DOHH2 (cell line): Measurements from ENCODE around the gene GPRC5B.

ENCODE experiments used
- H3F3A ChIP-seq: fragments of 200-600 bp; sonication (generic), shearing (Covaris generic); 2 replicates; pipeline ENCODE4 v1.6.0; 2016; ENCODE audit warnings: antibody characterized with exemption, mild to moderate bottlenecking; ENCODE audit not compliant: control insufficient read depth, insufficient read depth
- H3K27ac ChIP-seq: fragments of 200-600 bp; sonication (generic); 2 replicates; pipeline ENCODE4 v1.5.1; 2014; ENCODE audit warnings: low read depth, mild to moderate bottlenecking, low read length, moderate library complexity
- H3K27me3 ChIP-seq: fragments of 200-600 bp; sonication (generic); 2 replicates; pipeline ENCODE4 v1.6.1; 2014; ENCODE audit warnings: mild to moderate bottlenecking, low read length, mixed read lengths; ENCODE audit not compliant: control insufficient read depth
- H3K36me3 ChIP-seq: fragments of 200-600 bp; sonication (generic); 2 replicates; pipeline ENCODE4 v1.6.1; 2014; ENCODE audit warnings: mild to moderate bottlenecking, low read length, moderate library complexity, mixed read lengths; ENCODE audit not compliant: control insufficient read depth
- H3K4me1 ChIP-seq: fragments of 200-600 bp; sonication (generic); 2 replicates; pipeline ENCODE4 v1.6.1; 2014; ENCODE audit warnings: mild to moderate bottlenecking, low read length, mixed read lengths; ENCODE audit not compliant: control insufficient read depth
- H3K4me2 ChIP-seq: fragments of 200-600 bp; sonication (generic); 2 replicates; pipeline ENCODE4 v1.6.0; 2014; ENCODE audit warnings: mild to moderate bottlenecking, low read length, moderate library complexity
- H3K4me3 ChIP-seq: fragments of 200-600 bp; sonication (generic); 2 replicates; pipeline ENCODE4 v1.5.1; 2014; ENCODE audit warnings: mild to moderate bottlenecking, low read length, mixed read lengths
- H3K79me2 ChIP-seq: fragments of 200-600 bp; sonication (generic); 2 replicates; pipeline ENCODE4 v1.6.1; 2014; ENCODE audit warnings: mild to moderate bottlenecking, low read length, mixed read lengths; ENCODE audit not compliant: control insufficient read depth
- H3K9me2 ChIP-seq: fragments of 200-600 bp; sonication (generic); replicated peaks from 2 replicates; pipeline ENCODE4 v1.6.1; 2014; ENCODE audit warnings: mild to moderate bottlenecking, low read length, mixed read lengths; ENCODE audit not compliant: control insufficient read depth
- H3K9me3 ChIP-seq: fragments of 200-600 bp; sonication (generic); 2 replicates; pipeline ENCODE4 v1.6.1; 2014; ENCODE audit warnings: antibody characterized with exemption, low read length, mixed read lengths; ENCODE audit not compliant: control insufficient read depth, insufficient read depth
- H4K20me1 ChIP-seq: fragments of 200-600 bp; sonication (generic); 2 replicates; pipeline ENCODE4 v1.6.0; 2014; ENCODE audit warnings: low read depth, mild to moderate bottlenecking, antibody characterized with exemption, low read length, moderate library complexity; ENCODE audit not compliant: control insufficient read depth, insufficient read depth
- EZH2phosphoT487 ChIP-seq: fragments of 200-600 bp; sonication (generic); IDR thresholded peaks from 2 replicates; pipeline ENCODE4 v1.6.1; 2017; ENCODE audit warnings: borderline replicate concordance, mild to moderate bottlenecking, antibody characterized with exemption, low read length, moderate library complexity, mixed read lengths
- TF ChIP-seq, protein P1 (sequence below): fragments of 200-600 bp; sonication (generic); IDR thresholded peaks from one replicate; pipeline ENCODE4 v1.5.1; 2014; ENCODE audit warnings: antibody characterized with exemption, mild to moderate bottlenecking, low read depth, low read length; ENCODE audit not compliant: poor library complexity, severe bottlenecking

Gene GPRC5B

DNA sequence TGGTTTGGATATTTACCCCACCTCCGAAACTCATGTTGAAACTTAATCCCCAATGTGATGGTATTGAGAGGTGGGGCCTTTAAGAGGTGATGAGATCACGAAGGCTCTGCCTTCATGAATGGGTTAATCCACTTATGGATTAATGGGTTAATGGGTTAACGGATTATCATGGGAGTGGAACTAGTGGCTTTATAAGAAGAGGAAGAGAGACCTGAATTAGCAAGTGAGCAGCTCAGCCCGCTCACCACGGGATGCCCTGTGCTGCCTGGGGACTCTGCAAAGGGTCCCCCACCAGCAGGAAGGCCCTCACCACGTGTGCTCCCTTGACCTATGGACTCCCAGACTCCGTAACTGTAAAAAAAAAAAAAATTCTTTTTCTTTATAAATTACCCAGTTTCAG, 16.5 kb upstream of the GPRC5B start:
- Histone ChIP-seq H3K27ac (no peak overlapping the region), H3K79me2 (no peaks in the 10 kb centered on the region), H3K27me3 (no peaks in the 10 kb centered on the region), H4K20me1 (no peaks in the 10 kb centered on the region), H3K4me3 (no peak overlapping the region), H3K9me2 (no peaks in the 10 kb centered on the region), H3K9me3 (no peaks in the 10 kb centered on the region), H3K4me2 (no peak overlapping the region), H3K36me3 (no peaks in the 10 kb centered on the region), H3F3A (no peaks in the 10 kb centered on the region), H3K4me1 (no peaks in the 10 kb centered on the region)
- TF ChIP-seq EZH2phosphoT487: no peak
- TF ChIP-seq, protein P1, sequence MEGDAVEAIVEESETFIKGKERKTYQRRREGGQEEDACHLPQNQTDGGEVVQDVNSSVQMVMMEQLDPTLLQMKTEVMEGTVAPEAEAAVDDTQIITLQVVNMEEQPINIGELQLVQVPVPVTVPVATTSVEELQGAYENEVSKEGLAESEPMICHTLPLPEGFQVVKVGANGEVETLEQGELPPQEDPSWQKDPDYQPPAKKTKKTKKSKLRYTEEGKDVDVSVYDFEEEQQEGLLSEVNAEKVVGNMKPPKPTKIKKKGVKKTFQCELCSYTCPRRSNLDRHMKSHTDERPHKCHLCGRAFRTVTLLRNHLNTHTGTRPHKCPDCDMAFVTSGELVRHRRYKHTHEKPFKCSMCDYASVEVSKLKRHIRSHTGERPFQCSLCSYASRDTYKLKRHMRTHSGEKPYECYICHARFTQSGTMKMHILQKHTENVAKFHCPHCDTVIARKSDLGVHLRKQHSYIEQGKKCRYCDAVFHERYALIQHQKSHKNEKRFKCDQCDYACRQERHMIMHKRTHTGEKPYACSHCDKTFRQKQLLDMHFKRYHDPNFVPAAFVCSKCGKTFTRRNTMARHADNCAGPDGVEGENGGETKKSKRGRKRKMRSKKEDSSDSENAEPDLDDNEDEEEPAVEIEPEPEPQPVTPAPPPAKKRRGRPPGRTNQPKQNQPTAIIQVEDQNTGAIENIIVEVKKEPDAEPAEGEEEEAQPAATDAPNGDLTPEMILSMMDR: no peak

DNA sequence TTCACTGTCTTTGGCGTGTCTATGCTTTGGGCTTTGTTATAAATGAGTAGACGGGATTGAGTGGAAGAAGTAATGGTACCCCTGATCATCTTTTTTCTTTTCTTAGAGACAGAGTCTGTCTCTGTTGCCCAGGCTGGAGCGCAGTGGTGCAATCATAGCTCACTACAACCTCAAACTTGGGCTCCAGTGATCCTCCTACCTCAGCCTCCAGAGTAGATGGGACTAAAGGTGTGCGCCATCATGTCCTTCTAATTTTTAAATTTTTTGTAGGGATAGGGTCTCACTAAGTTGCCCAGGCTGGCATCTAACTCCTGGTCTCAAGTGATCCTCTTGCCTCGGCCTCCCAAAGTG, 14.9 kb upstream of the GPRC5B start:
- H3K9me2 ChIP-seq: no peaks in the 10 kb centered on the region
- H3K9me3 ChIP-seq: no peaks in the 10 kb centered on the region
- no peaks in the 10 kb centered on the region for H4K20me1 ChIP-seq
- H3K79me2 ChIP-seq: no peaks in the 10 kb centered on the region
- no peak overlapping the region for H3K27ac ChIP-seq
- H3F3A ChIP-seq: no peaks in the 10 kb centered on the region
- TF ChIP-seq, protein P1: no peak
- TF ChIP-seq EZH2phosphoT487: no peak
- H3K4me1 ChIP-seq: no peaks in the 10 kb centered on the region
- no peaks in the 10 kb centered on the region for H3K27me3 ChIP-seq
- H3K36me3 ChIP-seq: no peaks in the 10 kb centered on the region
- H3K4me2 ChIP-seq: no peak overlapping the region
- no peak overlapping the region for H3K4me3 ChIP-seq

DNA sequence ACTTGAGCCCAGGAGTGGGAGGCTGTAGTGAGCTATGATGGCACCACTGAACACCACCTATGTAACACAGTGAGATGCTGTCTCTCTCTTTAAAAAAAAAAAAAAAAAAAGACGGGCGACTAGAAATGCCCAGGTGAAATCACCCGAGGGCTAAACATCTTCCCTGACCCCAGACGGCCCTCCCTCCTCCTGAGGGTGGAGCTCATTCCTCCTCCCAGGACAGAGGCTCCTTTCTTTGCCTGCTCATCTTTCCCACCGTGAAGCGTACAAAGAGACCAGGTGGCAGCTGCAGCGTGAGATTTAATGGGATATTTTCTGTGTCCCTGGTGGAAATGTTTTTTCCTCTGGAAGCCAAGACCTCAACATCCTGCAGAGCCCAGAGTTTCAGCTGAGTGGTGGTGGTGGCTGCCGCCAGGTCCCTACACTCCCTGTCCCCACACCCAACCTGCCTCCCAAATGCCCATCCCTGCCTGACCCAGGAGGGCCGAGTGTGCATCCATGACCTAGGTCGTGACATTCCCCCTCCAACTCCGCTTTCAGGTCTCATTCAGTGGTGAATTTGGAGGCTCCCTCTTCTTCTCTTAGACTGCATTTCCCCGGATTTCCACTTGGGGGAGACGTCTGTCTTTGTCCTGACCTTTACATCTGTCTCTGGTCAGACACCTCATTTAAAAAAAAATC, 14.4 kb upstream of the GPRC5B start:
- no peaks in the 10 kb centered on the region for H3K79me2 ChIP-seq
- H3F3A ChIP-seq: no peaks in the 10 kb centered on the region
- no peaks in the 10 kb centered on the region for H3K4me1 ChIP-seq
- no peak overlapping the region for H3K4me2 ChIP-seq
- TF ChIP-seq, protein P1: peak; percentile 75
- TF ChIP-seq EZH2phosphoT487: no peak
- H4K20me1 ChIP-seq: no peaks in the 10 kb centered on the region
- H3K27me3 ChIP-seq: no peaks in the 10 kb centered on the region
- H3K36me3 ChIP-seq: no peaks in the 10 kb centered on the region
- no peaks in the 10 kb centered on the region for H3K9me2 ChIP-seq
- H3K9me3 ChIP-seq: no peaks in the 10 kb centered on the region
- H3K27ac ChIP-seq: no peak overlapping the region
- no peak overlapping the region for H3K4me3 ChIP-seq

DNA sequence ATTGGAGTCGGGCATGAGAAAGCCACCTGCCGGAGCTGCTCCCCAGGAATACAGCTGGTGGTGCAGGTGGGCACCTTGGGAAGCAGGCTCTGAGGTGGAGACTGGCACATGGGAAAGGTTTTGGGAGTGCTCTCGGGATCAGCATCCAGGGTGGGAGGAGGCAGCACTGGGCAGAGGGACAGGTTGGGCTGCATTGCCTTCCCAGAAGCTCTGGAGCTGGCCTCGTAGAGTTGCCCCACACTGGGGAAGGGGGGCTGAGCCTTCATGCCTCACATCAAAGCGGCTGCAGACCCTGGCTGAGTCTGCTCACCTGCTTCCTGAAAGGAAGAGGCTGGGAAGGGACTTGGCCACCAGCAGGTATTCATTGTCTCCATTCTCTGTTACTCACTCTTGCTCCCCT, 13.5 kb upstream of the GPRC5B start:
- Histone ChIP-seq H3K36me3 (no peaks in the 10 kb centered on the region), H3K4me2 (no peak overlapping the region), H3K9me2 (no peaks in the 10 kb centered on the region), H4K20me1 (no peaks in the 10 kb centered on the region), H3K79me2 (no peaks in the 10 kb centered on the region), H3K4me3 (no peak overlapping the region), H3K9me3 (no peaks in the 10 kb centered on the region), H3K27ac (no peak overlapping the region), H3F3A (no peaks in the 10 kb centered on the region), H3K4me1 (no peaks in the 10 kb centered on the region), H3K27me3 (no peaks in the 10 kb centered on the region)
- TF ChIP-seq EZH2phosphoT487: no peak
- TF ChIP-seq, protein P1: no peak
